Liver (tissue), 9 donors: Measurements from ENCODE around the gene TTYH2. TPM values are rescaled to one million over a fixed set of nuclear protein-coding genes. Genes with fewer than 3 reads are reported as not detected.

ENCODE experiments used
- DNase-seq: peaks from one replicate; pipeline ENCODE4 v3.0.0-alpha.2; 2017; ENCODE audit warnings: low spot score
- H3K27ac ChIP-seq, 2 donors: one replicate each; pipeline ENCODE4 v1.7.0; 2013; ENCODE audit warnings: inconsistent platforms in 2 of 2, low read length in 2 of 2, control low read depth in 1 of 2, low read depth in 1 of 2, mild to moderate bottlenecking in 1 of 2
- H3K27me3 ChIP-seq, 4 donors: one replicate each; pipeline versions ENCODE4 v1.6.1 to v1.7.0; 2013; ENCODE audit warnings: low read length in 3 of 4, inconsistent platforms in 1 of 4, mild to moderate bottlenecking in 1 of 4, moderate library complexity in 1 of 4; ENCODE audit not compliant: control insufficient read depth in 4 of 4, insufficient read depth in 4 of 4
- H3K36me3 ChIP-seq, 4 donors: one replicate each; pipeline versions ENCODE4 v1.6.1 to v1.7.0; 2013; ENCODE audit warnings: low read length in 3 of 4, mild to moderate bottlenecking in 3 of 4, low read depth in 1 of 4, moderate library complexity in 1 of 4; ENCODE audit not compliant: control insufficient read depth in 4 of 4, insufficient read depth in 3 of 4
- H3K4me1 ChIP-seq, 4 donors: one replicate each; pipeline versions ENCODE4 v1.6.1 to v1.7.0; 2013; ENCODE audit warnings: low read length in 3 of 4, mild to moderate bottlenecking in 3 of 4, moderate library complexity in 1 of 4; ENCODE audit not compliant: control insufficient read depth in 4 of 4, insufficient read depth in 4 of 4
- H3K4me3 ChIP-seq, 3 donors: one replicate each; pipeline versions ENCODE4 v1.6.1 to v1.7.0; 2013; ENCODE audit warnings: low read length in 3 of 3, control low read depth in 1 of 3, low read depth in 1 of 3, mild to moderate bottlenecking in 1 of 3
- H3K9ac ChIP-seq, 2 donors: one replicate each; pipeline ENCODE4 v1.7.0; 2013; ENCODE audit warnings: low read length in 2 of 2, mild to moderate bottlenecking in 2 of 2, moderate library complexity in 2 of 2, control low read depth in 1 of 2, low read depth in 1 of 2
- H3K9me3 ChIP-seq, 4 donors: one replicate each; pipeline versions ENCODE4 v1.6.1 to v1.7.0; 2013; ENCODE audit warnings: low read length in 3 of 4; ENCODE audit not compliant: control insufficient read depth in 4 of 4
- FOXA1 ChIP-seq: IDR thresholded peaks from 2 replicates; pipeline ENCODE4 v1.6.1; 2016; ENCODE audit warnings: antibody characterized with exemption
- FOXA2 ChIP-seq: IDR thresholded peaks from 2 replicates; pipeline ENCODE4 v1.6.1; 2016; ENCODE audit warnings: antibody characterized with exemption
- GABPA ChIP-seq, 2 donors: IDR thresholded peaks in 1 of 2; conservative IDR thresholded peaks in 1 of 2; 2 replicates each; pipeline ENCODE4 v1.6.1; 2016; ENCODE audit warnings: antibody characterized with exemption in 2 of 2, mild to moderate bottlenecking in 1 of 2, moderate library complexity in 1 of 2
- HNF4A ChIP-seq, 2 donors: conservative IDR thresholded peaks; 2 replicates each; pipeline ENCODE4 v1.6.1; 2016; ENCODE audit warnings: antibody characterized with exemption in 2 of 2, mild to moderate bottlenecking in 2 of 2
- HNF4G ChIP-seq: IDR thresholded peaks from 2 replicates; pipeline ENCODE4 v1.6.1; 2016; ENCODE audit warnings: antibody characterized with exemption
- JUND ChIP-seq, 2 donors: IDR thresholded peaks; 2 replicates each; pipeline ENCODE4 v1.6.1; 2016; ENCODE audit warnings: antibody characterized with exemption in 2 of 2
- NR2F2 ChIP-seq: IDR thresholded peaks from 2 replicates; pipeline ENCODE4 v1.6.1; 2016; ENCODE audit warnings: antibody characterized with exemption
- RAD21 ChIP-seq, 2 donors: IDR thresholded peaks; 2 replicates each; pipeline ENCODE4 v1.6.1; 2016; ENCODE audit warnings: antibody characterized with exemption in 2 of 2, mild to moderate bottlenecking in 2 of 2
- RXRA ChIP-seq, 2 donors: IDR thresholded peaks; 2 replicates each; pipeline ENCODE4 v1.6.1; 2017 to 2018; ENCODE audit warnings: antibody characterized with exemption in 2 of 2, mild to moderate bottlenecking in 1 of 2
- SP1 ChIP-seq: IDR thresholded peaks from 2 replicates; pipeline ENCODE4 v1.6.1; 2018; ENCODE audit warnings: antibody characterized with exemption, mild to moderate bottlenecking
- TAF1 ChIP-seq: conservative IDR thresholded peaks from 2 replicates; pipeline ENCODE4 v1.6.1; 2016; ENCODE audit warnings: antibody characterized with exemption, mild to moderate bottlenecking
- YY1 ChIP-seq: IDR thresholded peaks from 2 replicates; pipeline ENCODE4 v1.6.1; 2016; ENCODE audit warnings: antibody characterized with exemption, mild to moderate bottlenecking
- WGBS: extraction: QIAGEN DNeasy Blood & Tissue Kit; methylation state at CpG from one replicate; pipeline ENCODE4 v1.1.7; 2013; 5-methylcytosine and 5-hydroxymethylcytosine counted together
- polyA plus RNA-seq, 2 donors: library from polyadenylated mRNA; stranded (reverse) in 1 of 2; unstranded in 1 of 2; fragments of 200-250 nt in 1 of 2; fragments of >200 nt in 1 of 2; fragmentation: Nextera tagmentation in 1 of 2; extraction: Ambion mirVana in 1 of 2; gene quantifications; one replicate each; pipeline versions ENCODE4 v1.2.1 to v1.2.3, GENCODE V29; 2013 to 2015
- total RNA-seq, 2 donors: library from RNA; depleted of rRNA; stranded (reverse); fragments of >200 nt; gene quantifications; one replicate each; pipeline ENCODE4 v1.2.3, GENCODE V29; 2014
- TF ChIP-seq, protein P1 (sequence below): fragments of 150-350 bp; IDR thresholded peaks from 2 replicates; pipeline ENCODE4 v1.5.1; 2017; ENCODE audit warnings: improper control_type of control experiment, low read depth, low read length; ENCODE audit not compliant: missing input control
- TF ChIP-seq, protein P2 (sequence below): IDR thresholded peaks from 2 replicates; pipeline ENCODE4 v1.6.1; 2016; ENCODE audit warnings: antibody characterized with exemption
- TF ChIP-seq, protein P3 (sequence below): IDR thresholded peaks from 2 replicates; pipeline ENCODE4 v1.6.1; 2016; ENCODE audit warnings: antibody characterized with exemption
- TF ChIP-seq, protein P4 (sequence below): IDR thresholded peaks from 2 replicates; pipeline ENCODE4 v1.6.1; 2016; ENCODE audit warnings: antibody characterized with exemption
- donor health status: healthy.
- donor health status: healthy.
- donor health status: healthy.
- donor health status: healthy.
- donor health status: healthy.

The TTYH2 gene
- total and polyA plus RNA-seq, 4 donors, result 0.40 to 2.4 (median 0.99) TPM

DNA sequence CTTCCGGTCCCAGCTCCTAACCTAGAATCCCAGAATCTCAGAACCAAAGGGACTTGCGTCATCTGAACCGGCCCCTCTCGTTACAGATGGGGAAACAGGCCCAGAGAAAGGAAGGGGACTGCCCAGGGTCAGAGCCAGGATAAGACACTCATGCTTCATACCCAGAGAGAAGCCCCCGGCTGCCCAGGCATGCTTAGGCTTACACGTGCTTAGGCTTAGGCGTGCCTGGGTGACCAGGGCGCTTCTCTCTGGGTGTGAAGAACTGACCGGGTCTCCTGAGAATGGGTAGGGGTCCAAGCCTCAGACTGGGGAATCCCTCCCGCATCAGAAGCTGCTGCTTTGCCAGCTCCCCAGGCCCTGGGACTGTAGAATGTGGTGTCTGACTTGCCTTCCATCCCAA lies 30.8 kb downstream of the TTYH2 start (continued):
- TF ChIP-seq, protein P1, sequence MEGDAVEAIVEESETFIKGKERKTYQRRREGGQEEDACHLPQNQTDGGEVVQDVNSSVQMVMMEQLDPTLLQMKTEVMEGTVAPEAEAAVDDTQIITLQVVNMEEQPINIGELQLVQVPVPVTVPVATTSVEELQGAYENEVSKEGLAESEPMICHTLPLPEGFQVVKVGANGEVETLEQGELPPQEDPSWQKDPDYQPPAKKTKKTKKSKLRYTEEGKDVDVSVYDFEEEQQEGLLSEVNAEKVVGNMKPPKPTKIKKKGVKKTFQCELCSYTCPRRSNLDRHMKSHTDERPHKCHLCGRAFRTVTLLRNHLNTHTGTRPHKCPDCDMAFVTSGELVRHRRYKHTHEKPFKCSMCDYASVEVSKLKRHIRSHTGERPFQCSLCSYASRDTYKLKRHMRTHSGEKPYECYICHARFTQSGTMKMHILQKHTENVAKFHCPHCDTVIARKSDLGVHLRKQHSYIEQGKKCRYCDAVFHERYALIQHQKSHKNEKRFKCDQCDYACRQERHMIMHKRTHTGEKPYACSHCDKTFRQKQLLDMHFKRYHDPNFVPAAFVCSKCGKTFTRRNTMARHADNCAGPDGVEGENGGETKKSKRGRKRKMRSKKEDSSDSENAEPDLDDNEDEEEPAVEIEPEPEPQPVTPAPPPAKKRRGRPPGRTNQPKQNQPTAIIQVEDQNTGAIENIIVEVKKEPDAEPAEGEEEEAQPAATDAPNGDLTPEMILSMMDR, result no peak
- TF ChIP-seq HNF4G (no peak), SP1 (no peak), NR2F2 (no peak), TAF1 (no peak), RAD21 (IDR thresholded peaks at IDR 0.05) (no peak)

DNA sequence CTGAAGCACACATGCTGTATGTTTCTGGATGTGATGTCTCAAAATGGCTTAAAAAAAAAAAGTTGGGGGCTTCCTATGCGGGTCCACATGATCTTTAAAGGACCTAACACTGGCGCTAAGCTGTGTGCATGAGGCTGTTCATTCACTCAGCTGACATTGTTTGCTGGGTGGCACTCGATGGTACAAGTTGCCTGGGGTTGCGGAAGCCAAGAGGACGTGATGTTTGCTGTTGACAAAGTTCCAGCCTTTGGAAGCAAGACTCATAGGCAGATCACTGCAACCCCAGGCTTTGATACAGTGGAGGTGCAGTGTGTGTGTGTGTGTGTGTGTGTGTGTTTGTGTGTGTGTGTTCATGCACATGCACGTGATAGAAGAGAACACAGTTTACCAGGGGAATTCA lies 31.2 kb downstream of the TTYH2 start:
- 63% methylated on average over 6 of the region's 6 CpGs for WGBS
- no peak for DNase-seq
- no peak overlapping the region for H3K4me3 ChIP-seq
- no peaks in the 10 kb centered on the region for H3K27me3 ChIP-seq
- TF ChIP-seq, protein P1, result no peak
- no peak for TF ChIP-seq TAF1
- TF ChIP-seq RAD21 (IDR thresholded peaks at IDR 0.05), result no peak
- TF ChIP-seq RXRA (IDR thresholded peaks at IDR 0.05), result no peak
- no peak for TF ChIP-seq GABPA (IDR thresholded peaks at IDR 0.05 in 1 of 2, conservative IDR thresholded peaks at IDR 0.05 in 1 of 2)
- no peak for TF ChIP-seq NR2F2
- TF ChIP-seq FOXA1, result no peak
- TF ChIP-seq, protein P2, sequence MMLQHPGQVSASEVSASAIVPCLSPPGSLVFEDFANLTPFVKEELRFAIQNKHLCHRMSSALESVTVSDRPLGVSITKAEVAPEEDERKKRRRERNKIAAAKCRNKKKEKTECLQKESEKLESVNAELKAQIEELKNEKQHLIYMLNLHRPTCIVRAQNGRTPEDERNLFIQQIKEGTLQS, result no peak
- TF ChIP-seq, protein P3, sequence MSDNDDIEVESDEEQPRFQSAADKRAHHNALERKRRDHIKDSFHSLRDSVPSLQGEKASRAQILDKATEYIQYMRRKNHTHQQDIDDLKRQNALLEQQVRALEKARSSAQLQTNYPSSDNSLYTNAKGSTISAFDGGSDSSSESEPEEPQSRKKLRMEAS, result no peak
- no peak for TF ChIP-seq HNF4G
- no peak for TF ChIP-seq YY1
- TF ChIP-seq, protein P4, sequence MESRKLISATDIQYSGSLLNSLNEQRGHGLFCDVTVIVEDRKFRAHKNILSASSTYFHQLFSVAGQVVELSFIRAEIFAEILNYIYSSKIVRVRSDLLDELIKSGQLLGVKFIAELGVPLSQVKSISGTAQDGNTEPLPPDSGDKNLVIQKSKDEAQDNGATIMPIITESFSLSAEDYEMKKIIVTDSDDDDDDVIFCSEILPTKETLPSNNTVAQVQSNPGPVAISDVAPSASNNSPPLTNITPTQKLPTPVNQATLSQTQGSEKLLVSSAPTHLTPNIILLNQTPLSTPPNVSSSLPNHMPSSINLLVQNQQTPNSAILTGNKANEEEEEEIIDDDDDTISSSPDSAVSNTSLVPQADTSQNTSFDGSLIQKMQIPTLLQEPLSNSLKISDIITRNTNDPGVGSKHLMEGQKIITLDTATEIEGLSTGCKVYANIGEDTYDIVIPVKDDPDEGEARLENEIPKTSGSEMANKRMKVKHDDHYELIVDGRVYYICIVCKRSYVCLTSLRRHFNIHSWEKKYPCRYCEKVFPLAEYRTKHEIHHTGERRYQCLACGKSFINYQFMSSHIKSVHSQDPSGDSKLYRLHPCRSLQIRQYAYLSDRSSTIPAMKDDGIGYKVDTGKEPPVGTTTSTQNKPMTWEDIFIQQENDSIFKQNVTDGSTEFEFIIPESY, result no peak
- TF ChIP-seq SP1, result no peak
- TF ChIP-seq FOXA2, result no peak
- TF ChIP-seq HNF4A (conservative IDR thresholded peaks at IDR 0.05), result no peak
- no peak for TF ChIP-seq JUND (IDR thresholded peaks at IDR 0.05)
- H3K4me1 ChIP-seq, result no peaks in the 10 kb centered on the region
- no peak overlapping the region for H3K27ac ChIP-seq
- no peak overlapping the region for H3K9ac ChIP-seq
- H3K9me3 ChIP-seq, result no peaks in the 10 kb centered on the region
- no peaks in the 10 kb centered on the region for H3K36me3 ChIP-seq
